GM04504 (cell line): ENCODE data around the gene HRH1.
"Not testable (repeated sequence)": the region's sequence is repeated elsewhere in the genome, so short reads cannot be mapped to it uniquely, and the experiment has no call there.

Source experiments
- DNase-seq: peaks from one replicate; pipeline ENCODE4 v3.0.0-alpha.2; 2012; ENCODE audit warnings: low read depth

HRH1 gene

GRCh38 chr3:11239796-11240195 lies 85.5 kb downstream of the HRH1 start:
- no peak for DNase-seq

DNA sequence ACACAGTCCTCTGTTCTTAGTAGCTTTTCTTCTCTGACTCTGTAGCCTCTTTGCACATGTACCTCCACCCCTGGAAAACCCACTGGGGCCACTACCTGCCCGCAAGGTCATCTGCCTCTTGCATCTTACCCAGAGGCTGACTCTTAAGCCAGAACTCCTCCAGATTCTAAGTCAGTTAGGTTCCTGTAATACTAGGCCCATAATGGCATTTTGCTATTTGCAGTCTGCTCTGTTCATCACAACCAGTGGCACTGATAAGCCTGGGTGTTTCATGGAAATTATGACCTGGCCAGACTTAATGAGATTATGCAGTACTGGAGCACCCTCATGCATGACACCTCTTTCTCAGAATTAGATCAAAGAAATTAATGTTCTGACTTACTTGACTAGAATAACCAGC lies 86.2 kb downstream of the HRH1 start:
- DNase-seq: no peak

GRCh38 chr3:11244121-11244677 lies 89.9 kb downstream of the HRH1 start:
- DNase-seq: no peak

GRCh38 chr3:11245276-11245675 lies 91.0 kb downstream of the HRH1 start:
- no peak for DNase-seq

- no peak for DNase-seq
Observed at GRCh38 chr3:11245827-11246662, 91.8 kb downstream of the HRH1 start.

DNA sequence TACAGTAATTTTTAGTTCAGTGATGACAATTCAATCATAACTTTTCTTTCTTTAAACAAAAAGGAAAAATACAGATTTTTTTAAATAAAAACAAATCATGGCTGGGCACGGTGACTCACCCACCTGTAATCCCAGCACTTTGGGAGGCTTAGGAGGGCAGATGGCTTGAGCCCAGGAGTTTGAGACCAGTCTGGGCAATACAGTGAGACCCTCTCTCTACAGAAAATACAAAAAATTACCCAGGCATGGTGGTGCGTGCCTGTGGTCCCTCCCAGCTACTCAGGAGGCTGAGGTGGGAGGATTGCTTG lies 92.3 kb downstream of the HRH1 start:
- no peak for DNase-seq

GRCh38 chr3:11247362-11247761 lies 93.1 kb downstream of the HRH1 start:
- no peak for DNase-seq

GRCh38 chr3:11248596-11248995 lies 94.3 kb downstream of the HRH1 start:
- DNase-seq: no peak

- DNase-seq: no peak
Observed at GRCh38 chr3:11250902-11251806, 96.9 kb downstream of the HRH1 start.

DNA sequence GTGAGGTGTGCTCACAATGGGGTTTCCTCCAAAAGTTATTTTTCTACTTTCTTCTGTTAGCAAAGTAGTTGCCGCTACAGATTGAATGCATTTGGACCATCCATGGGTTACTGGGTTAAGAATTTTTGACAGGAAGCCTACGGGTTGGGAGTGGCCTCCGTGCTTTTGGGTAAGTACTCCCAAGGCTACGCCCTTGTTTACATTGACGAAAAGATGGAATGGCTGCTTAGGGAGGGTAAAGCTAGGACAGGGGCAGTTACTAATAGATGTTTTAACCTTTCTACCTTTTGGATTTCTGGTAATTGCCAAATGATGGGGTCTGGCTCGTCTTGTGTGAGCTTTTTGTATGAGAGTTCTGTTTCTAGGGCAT lies 97.5 kb downstream of the HRH1 start:
- DNase-seq: no peak

GRCh38 chr3:11254876-11255275 lies 100.6 kb downstream of the HRH1 start:
- no peak for DNase-seq

DNA sequence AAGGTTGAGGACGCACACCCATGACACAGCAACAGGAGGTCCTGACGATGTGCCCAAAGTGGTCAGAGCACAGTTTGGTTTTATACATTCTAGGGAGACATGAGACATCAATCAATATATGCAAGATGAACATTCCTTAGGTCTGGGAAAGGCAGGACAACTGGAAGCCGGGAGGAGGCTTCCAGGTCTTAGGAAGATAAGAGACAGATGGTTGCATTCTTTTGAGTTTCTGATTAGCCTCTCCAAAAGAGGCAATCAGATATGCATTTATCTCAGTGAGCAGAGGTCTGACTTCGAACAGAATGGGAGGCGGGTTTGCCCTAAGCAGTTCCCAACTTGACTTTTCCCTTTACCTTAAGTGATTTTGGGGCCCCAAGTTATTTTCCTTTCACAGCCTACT lies 101.2 kb downstream of the HRH1 start:
- not testable (repeated sequence) for DNase-seq

GRCh38 chr3:11258958-11259357 lies 104.7 kb downstream of the HRH1 start:
- DNase-seq: no peak

- no peak for DNase-seq
Observed at GRCh38 chr3:11260460-11260859, 106.2 kb downstream of the HRH1 start.

- DNase-seq: no peak
Observed at GRCh38 chr3:11269007-11269406, 114.7 kb downstream of the HRH1 start.

DNA sequence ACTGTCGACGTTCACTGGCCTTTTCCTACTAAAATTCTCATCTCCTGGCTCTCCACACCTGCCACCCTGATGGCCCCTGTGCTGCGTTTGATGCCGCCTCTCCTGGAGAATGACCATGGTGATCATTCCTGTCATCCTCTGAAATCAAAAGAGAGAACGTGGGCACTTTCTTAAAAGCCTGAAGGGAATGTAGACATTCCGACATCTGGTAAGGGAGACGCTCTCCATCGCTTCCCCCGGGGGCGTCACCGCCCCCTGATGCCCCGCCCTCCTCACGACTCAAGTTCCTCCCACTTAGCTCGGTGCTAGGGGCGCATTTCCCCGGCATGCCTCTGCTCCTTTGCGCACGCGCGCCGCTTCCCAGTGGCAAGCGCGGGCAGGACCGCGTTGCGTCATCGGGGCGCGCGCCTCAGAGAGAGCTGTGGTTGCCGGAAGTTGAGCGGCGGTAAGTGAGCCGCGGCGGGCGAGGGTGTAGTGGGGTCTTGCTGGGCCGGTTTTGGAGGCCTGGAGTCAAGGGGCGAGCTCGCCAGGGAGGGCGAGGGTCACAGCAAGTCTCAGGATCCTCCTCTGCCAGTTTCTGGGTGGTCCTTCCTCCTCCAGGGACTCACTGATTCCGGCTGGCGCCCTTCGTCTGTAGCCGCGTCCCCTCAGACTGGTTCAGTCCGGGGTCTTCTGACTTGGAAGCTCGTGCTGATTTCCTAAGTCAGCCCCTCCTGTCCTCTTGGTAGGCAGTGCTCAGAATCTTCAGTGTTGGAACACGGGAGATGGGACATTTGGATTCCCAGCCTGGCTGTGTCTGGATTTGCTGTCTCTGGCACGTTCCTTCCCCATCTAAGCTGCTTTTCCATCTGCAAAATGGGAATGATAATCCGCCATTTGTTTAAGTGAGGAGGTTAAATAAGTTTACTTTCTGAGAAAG lies 118.0 kb downstream of the HRH1 start, which contains the start of gene ATG7:
TSS of gene ATG7 (plus strand) at position 412 of the 919 bp plus-strand sequence. CDS start 26,299 bp downstream, outside the sequence.
- peak; percentile 91 for DNase-seq

- DNase-seq: no peak
Observed at GRCh38 chr3:11272906-11273574, 118.7 kb downstream of the HRH1 start.

- no peak for DNase-seq
Observed at GRCh38 chr3:11273891-11274291, 119.6 kb downstream of the HRH1 start.

- no peak for DNase-seq
Observed at GRCh38 chr3:11274566-11275142, 120.4 kb downstream of the HRH1 start.

- DNase-seq: no peak
Observed at GRCh38 chr3:11275926-11276325, 121.6 kb downstream of the HRH1 start.

DNA sequence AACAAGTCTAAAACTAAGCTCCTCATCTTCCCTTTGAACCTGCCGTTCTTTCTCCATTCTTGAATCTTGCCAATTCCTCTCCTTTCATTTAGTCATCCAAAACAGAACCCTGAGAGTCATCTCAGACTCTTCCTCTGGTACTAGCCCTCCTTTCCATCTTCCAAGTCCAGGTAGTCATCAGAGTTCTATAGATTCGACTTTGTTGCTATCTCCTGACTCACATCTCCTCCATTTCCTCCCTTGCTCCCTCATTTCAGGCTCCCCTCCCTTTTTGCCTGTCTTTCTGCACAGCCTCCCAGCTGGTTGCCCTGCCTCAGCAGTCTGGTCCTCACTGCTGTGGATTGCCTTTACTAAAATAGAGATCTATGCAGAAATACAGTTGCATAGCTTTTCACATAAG lies 122.6 kb downstream of the HRH1 start:
- no peak for DNase-seq
